Measurements from ENCODE around the gene ZIC2.
"Not testable (repeated sequence)": the region's sequence is repeated elsewhere in the genome, so short reads cannot be mapped to it uniquely, and the experiment has no call there.

DNA sequence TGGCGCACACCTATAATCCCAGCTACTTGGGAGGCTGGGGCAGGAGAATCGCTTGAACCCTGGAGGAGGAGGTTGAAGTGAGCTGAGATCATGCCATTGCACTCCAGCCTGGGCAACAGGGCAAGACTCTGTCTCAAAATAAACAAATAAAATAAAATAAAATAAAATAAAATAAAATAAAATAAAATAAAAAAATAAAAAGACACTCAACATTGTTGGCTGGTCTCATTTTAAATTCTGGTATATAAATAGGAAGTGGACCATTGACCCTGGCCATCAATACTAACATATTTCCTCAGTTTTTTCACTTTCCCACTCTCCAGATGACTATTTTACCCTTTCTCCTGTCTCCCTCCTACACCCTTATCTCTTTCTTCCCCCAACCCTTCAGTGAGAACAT is 36.1 kb upstream of the ZIC2 start:
- TF ChIP-seq EZH2 (IDR thresholded peaks at IDR 0.05; ENCODE audit: insufficient read depth, poor library complexity, severe bottlenecking); EZH2phosphoT487 (IDR thresholded peaks at IDR 0.05; ENCODE audit: insufficient read depth, low read depth): not testable (repeated sequence)
